MG63 (cell line): ENCODE data around the gene SNAPC4. TPM values are rescaled to one million over a fixed set of nuclear protein-coding genes. Genes with fewer than 3 reads are reported as not detected.
A peak's percentile ranks its signal among the peaks of the same experiment; 100 is the strongest.
"Not testable (repeated sequence)": the region's sequence is repeated elsewhere in the genome, so short reads cannot be mapped to it uniquely, and the experiment has no call there.

Experiments
- DNase-seq: peaks from one replicate; pipeline ENCODE4 v3.0.0-alpha.2; 2020
- H3K27me3 ChIP-seq: fragments of 250-450 bp; sonication (Bioruptor Pico); 2 replicates; pipeline ENCODE4 v1.5.1; 2020; ENCODE audit warnings: mild to moderate bottlenecking, moderate library complexity
- H3K36me3 ChIP-seq: fragments of 250-450 bp; sonication (Bioruptor Pico); 2 replicates; pipeline ENCODE4 v1.5.1; 2020; ENCODE audit warnings: mild to moderate bottlenecking, moderate library complexity
- H3K4me3 ChIP-seq: fragments of 250-450 bp; sonication (Bioruptor Pico); 2 replicates; pipeline ENCODE4 v1.5.1; 2020; ENCODE audit warnings: mild to moderate bottlenecking, moderate library complexity
- H3K9me3 ChIP-seq: fragments of 250-450 bp; sonication (Bioruptor Pico); 2 replicates; pipeline ENCODE4 v1.5.1; 2020; ENCODE audit warnings: mild to moderate bottlenecking, moderate library complexity
- total RNA-seq: library from RNA; depleted of rRNA; stranded (reverse); fragments of >200 nt; shearing (Covaris generic); gene quantifications from 2 replicates; pipeline ENCODE4 v1.2.3, GENCODE V29; 2014; ENCODE audit warnings: low replicate concordance; rRNA removed

SNAPC4 gene
- total RNA-seq, 1 experiment from 2014 or later: 9.1 TPM

DNA sequence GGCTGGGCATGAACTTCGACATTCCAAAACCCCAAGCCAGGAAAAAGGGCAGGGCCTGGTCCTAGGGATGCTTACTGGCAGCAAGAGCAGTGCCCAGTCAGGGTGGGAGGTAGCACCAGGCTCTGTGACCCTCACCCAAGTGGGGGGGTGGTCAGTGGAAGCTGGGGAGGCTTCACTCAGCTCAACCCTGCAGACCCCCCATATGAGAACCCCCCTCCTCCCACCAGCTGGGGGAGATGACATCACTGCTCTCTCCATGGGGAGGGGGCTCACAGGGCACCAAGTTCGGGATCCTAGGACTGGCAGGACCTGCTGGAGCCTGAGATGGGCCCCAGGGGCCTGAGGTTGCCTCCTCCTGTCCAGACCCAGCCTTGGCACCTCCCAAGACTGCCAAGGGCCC is 41.1 kb downstream of the SNAPC4 start:
- Histone ChIP-seq H3K4me3 (no peak overlapping the region), H3K9me3 (no peaks in the 10 kb centered on the region), H3K27me3 (no peaks in the 10 kb centered on the region), H3K36me3 (peaks cover 15% of the 10 kb centered on the region)
- DNase-seq: no peak

DNA sequence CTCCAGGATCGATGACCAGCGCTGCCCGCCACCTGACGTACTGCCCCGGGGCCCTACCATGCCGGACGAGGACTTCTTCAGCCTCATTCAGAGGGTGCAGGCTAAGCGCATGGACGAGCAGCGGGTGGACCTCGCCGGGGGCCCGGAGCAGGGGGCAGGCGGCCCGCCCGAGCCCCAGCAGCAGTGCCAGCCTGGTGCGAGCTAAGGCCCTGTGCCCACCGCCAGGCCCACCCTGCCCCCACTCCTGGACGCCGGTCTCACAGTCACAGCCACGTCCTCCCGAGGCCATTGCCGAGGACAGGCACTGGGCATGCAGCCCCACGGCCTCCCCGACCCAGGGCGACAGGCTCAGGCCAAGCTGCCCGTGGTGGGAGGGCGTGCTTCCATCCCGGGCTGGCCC is 42.0 kb downstream of the SNAPC4 start:
- DNase-seq: no peak
- H3K36me3 ChIP-seq: peaks cover 14% of the 10 kb centered on the region
- H3K27me3 ChIP-seq: no peaks in the 10 kb centered on the region
- H3K4me3 ChIP-seq: no peak overlapping the region
- no peaks in the 10 kb centered on the region for H3K9me3 ChIP-seq

DNA sequence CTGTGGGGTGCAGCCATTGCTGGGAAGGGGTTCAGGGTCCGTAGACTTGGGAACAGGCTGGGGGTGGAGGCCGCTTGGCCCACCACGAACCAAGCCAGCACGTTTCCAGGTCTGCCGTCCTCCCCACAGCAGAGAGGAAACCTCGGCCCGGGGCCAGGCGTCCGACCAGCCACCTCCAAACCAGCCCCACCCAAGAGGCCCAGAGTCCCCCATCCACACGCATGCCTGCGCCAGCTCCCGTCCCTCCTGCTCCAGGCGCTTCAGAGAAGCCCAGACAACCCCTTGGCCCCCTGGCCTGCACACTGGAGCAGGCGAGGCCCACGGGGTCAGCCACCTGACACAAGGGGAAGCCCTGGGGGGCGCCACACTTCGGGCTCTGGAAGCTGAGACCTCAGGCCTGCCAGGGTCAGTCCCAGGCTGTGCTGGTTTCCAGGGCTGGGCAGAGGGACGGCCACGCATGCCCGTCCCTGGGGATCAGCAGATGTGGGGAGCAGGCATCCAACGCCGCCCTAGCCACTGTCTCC is 42.7 kb downstream of the SNAPC4 start:
- Histone ChIP-seq H3K36me3 (peaks cover 14% of the 10 kb centered on the region), H3K27me3 (no peaks in the 10 kb centered on the region)
- no peak for DNase-seq

DNA sequence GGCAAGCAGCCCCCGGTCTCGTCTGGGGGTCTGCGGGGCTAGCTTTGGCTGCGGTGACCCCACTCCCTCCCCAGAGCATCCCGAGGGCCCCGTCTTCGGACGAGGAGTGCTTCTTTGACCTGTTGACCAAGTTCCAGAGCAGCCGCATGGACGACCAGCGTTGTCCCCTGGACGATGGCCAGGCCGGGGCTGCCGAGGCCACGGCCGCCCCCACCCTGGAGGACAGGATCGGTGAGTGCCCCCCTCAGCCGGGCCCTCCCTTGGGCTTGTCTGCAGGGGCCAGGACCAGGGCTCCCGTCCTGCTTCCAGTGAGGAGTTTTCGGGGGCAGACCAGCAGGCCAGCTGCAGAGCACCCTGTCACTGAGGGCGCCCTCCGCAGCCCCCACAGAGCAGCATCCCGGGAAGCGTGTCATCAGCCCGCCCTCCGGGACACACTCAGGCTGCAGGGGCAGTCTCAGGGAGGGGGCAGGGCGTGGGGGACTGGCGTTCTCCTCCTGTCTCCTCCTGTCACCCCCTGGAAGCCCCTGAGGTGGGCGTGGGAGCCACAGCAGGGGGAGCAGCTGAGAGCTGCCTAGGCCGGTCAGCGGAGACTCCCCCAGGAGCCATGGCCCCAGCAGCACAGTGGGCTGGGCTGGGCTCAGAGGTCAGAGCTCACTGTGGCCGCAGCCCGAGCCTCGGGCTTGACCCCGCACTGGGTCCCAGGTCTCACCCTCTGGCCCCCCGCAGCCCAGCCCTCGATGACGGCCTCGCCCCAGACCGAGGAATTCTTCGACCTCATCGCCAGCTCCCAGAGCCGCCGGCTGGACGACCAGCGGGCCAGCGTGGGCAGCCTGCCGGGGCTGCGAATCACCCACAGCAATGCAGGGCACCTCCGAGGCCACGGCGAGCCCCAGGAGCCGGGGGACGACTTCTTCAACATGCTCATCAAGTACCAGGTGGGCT is 44.1 kb downstream of the SNAPC4 start:
- peaks cover 14% of the 10 kb centered on the region for H3K36me3 ChIP-seq
- no peak for DNase-seq
- H3K4me3 ChIP-seq: no peak overlapping the region
- no peaks in the 10 kb centered on the region for H3K27me3 ChIP-seq
- H3K9me3 ChIP-seq: no peaks in the 10 kb centered on the region

More for the DNA sequence above, 42.7 kb downstream of the SNAPC4 start:
- H3K9me3 ChIP-seq: no peaks in the 10 kb centered on the region
- no peak overlapping the region for H3K4me3 ChIP-seq

DNA sequence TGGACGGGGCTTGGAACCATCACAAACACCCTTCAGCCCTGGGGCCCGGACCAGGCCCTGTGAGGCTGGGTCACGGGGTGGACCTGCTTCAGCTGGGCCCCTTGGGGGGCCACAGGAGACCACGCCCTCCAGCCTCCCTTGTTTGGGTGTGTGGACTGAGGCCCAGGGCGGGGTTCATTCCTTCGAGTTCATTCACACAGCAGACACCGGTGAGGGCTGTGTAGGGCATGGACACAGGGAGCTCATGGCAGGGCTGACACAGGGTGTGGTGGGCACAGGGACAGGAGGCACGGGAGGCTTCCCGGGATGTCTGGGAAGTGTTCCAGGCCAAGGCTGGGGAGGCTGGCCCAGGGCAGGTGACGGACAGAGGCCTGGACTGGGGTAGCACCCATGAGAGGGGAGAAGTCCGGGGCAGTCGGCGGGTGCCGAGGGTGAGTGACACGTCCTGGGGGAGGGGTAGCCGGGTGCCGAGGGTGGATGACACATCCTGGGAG is 45.3 kb downstream of the SNAPC4 start:
- DNase-seq: peak; percentile 67
- Histone ChIP-seq H3K4me3 (no peak overlapping the region), H3K36me3 (peaks cover 12% of the 10 kb centered on the region), H3K9me3 (no peaks in the 10 kb centered on the region), H3K27me3 (no peaks in the 10 kb centered on the region)

DNA sequence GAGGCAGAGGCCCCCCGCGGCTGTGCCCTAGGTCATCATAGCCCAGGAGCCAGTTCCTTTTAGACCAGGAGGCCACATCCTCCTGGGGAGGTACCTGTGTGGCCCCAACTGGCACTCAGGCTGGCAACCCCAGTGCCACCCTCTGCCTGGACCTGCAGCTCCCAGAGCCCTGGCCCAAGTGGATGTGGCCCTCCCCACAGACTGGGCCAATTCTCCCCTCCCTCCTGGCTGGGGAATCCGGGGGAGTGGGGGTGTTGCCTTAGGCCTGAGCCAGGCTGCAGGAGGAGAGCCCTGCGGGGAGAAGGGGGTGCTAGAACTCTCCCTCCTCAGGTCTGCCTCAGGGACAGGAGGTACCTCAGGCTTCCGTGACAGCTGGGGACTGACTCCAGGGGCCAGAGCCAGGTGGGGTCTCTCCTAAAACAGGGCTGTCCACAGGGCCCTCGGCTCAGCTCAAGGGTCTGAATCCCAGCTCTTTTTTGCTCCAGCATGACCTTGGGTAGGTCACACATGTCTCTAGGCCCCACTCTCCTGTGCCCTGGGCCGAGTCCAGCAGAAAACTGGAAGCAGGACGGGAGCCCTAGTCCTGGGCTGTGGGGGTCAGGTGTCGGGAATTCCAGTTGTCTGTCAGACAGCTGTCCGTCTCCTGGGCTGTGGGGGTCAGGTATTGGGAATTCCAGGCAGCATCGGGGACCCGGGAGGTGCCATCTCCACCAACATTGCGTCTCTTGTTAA is 46.0 kb downstream of the SNAPC4 start:
- Histone ChIP-seq H3K4me3 (no peak overlapping the region), H3K36me3 (peaks cover 13% of the 10 kb centered on the region), H3K9me3 (no peaks in the 10 kb centered on the region), H3K27me3 (no peaks in the 10 kb centered on the region)
- DNase-seq: no peak

DNA sequence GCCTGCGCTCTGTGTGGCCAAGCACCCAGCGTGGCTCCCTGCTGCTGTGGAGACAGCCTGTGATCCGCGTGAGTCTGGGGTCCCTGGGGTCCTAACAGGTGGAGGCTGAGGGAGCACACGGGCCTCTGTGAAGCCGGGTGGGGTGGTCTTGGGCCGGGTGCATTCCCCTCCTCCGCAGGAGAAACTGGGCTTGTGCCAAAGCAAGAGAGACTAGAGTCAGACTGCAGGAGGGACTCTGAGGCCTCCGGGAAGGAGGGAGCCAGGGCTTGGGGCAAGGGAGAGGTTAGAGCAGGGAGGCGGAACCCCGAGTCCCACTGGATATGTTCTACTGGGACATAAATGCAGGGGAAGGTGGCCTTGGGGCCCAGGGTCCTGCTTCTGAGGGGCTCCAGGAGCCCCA is 46.9 kb downstream of the SNAPC4 start:
- Histone ChIP-seq H3K4me3 (no peak overlapping the region), H3K27me3 (no peaks in the 10 kb centered on the region), H3K9me3 (no peaks in the 10 kb centered on the region), H3K36me3 (peaks cover 14% of the 10 kb centered on the region)
- DNase-seq: no peak

DNA sequence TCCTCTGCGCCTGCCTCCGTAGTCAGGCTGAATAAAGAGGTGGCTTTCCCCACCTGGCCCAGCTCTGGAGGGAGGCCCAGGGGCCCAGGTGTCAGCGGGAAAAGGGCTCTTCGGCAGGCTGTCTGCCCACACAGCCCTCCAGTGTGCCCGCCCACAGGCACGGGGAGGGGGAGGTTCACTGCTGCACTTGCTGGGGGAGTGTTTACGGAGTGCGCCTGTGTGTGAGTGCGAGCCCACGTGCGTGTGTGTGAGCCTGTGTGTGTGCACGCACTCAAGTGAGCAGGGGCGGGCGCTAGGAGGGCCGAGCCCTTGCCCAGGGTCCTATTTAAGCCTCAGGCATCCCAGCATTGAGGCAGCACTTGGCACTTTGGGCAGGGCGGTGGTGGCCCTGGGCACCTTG is 47.3 kb downstream of the SNAPC4 start:
- peaks cover 14% of the 10 kb centered on the region for H3K36me3 ChIP-seq
- H3K4me3 ChIP-seq: no peak overlapping the region
- H3K9me3 ChIP-seq: no peaks in the 10 kb centered on the region
- no peaks in the 10 kb centered on the region for H3K27me3 ChIP-seq
- DNase-seq: no peak

DNA sequence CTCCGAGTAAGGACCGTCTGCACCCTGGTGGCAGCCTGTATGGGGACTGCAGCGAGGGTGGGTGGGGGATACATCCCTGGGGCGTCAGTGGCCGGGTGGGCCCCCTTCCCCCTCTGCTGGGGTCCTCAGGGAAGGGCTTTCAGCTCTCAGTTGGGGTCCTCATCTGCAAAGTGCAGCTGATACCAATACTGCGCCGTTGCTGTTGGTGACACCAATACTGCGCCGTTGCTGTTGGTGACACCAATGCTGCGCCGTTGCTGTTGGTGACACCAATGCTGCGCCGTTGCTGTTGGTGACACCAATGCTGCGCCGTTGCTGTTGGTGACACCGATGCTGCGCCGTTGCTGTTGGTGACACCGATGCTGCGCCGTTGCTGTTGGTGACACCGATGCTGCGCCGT is 48.1 kb downstream of the SNAPC4 start:
- H3K36me3 ChIP-seq: peaks cover 14% of the 10 kb centered on the region
- not testable (repeated sequence) for H3K4me3 ChIP-seq, H3K27me3 ChIP-seq, H3K9me3 ChIP-seq, DNase-seq

DNA sequence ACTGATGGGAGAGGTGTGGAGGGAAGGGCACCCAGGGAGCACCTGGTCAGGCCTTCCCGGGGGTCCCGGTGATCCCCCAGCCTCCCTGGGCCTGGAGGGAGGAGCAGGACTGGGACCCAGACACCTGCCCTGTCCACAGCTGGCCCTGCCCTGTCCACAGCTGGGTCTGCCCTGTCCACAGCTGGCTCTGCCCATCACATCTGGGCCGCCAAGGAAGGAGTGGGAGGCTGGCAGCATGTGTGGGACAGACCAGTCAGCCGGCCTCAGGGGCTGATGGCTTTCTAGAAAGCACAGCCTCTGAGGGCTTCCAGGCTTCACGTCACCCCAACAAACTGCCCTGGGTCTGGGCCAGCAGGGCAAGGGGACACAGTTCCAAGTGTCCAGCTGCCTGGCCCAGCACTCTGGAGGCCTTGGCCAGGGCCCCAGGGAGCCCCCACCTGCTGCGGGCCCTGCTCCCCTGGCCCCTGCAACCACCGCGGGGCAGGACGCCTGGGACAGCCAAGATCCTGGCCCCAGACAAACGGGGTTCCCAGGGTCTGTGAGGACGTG is 48.6 kb downstream of the SNAPC4 start:
- no peaks in the 10 kb centered on the region for H3K9me3 ChIP-seq
- no peak overlapping the region for H3K4me3 ChIP-seq
- peaks cover 8% of the 10 kb centered on the region for H3K36me3 ChIP-seq
- H3K27me3 ChIP-seq: no peaks in the 10 kb centered on the region
- DNase-seq: no peak

Other genes with a start within 250 kb of the SNAPC4 start
- gene LHX3, start 195.0 kb downstream of the SNAPC4 start, total RNA-seq: not detected in 2 replicates
- gene QSOX2, start 154.4 kb downstream of the SNAPC4 start, total RNA-seq: 22.7 and 28.2 TPM in 2 replicates
- gene CCDC187, start 96.1 kb downstream of the SNAPC4 start, total RNA-seq: 0.02 TPM in 1 of 2 replicates, not detected in the other
- 31.4 and 46.3 TPM in 2 replicates for gene GPSM1, start 72.6 kb downstream of the SNAPC4 start, total RNA-seq
- gene DNLZ, start 36.4 kb downstream of the SNAPC4 start, total RNA-seq: 15.2 and 47.9 TPM in 2 replicates
- gene CARD9, start 26.5 kb downstream of the SNAPC4 start, total RNA-seq: 1.7 TPM in 1 of 2 replicates, not detected in the other
- gene ENTR1, start 10.4 kb upstream of the SNAPC4 start, total RNA-seq: 65.6 and 95.9 TPM in 2 replicates
- gene PMPCA, start 10.5 kb upstream of the SNAPC4 start, total RNA-seq: 56.3 and 83.7 TPM in 2 replicates
- gene INPP5E, start 39.7 kb upstream of the SNAPC4 start, total RNA-seq: 2.9 and 10.4 TPM in 2 replicates
- 4.3 and 7.5 TPM in 2 replicates for gene SEC16A, start 82.9 kb upstream of the SNAPC4 start, total RNA-seq
- 4.4 and 4.7 TPM in 2 replicates for gene NOTCH1, start 145.9 kb upstream of the SNAPC4 start, total RNA-seq